Glutamatergic neuron (in vitro differentiated cells): ENCODE data around the gene NAE1. TPM values are rescaled to one million over a fixed set of nuclear protein-coding genes. Genes with fewer than 3 reads are reported as not detected.

Source experiments
- DNase-seq: peaks from one replicate; pipeline ENCODE4 v3.0.0; 2022
- H3K27ac Mint-ChIP-seq: one replicate; pipeline ENCODE4 v1.8.0; 2020; ENCODE audit warnings: mild to moderate bottlenecking, mixed read lengths, inconsistent platforms; ENCODE audit not compliant: unreplicated experiment
- H3K27me3 Mint-ChIP-seq: one replicate; pipeline ENCODE4 v1.8.0; 2020; ENCODE audit warnings: mild to moderate bottlenecking, moderate library complexity, mixed read lengths, inconsistent platforms; ENCODE audit not compliant: unreplicated experiment
- H3K36me3 Mint-ChIP-seq: one replicate; pipeline ENCODE4 v1.8.0; 2020; ENCODE audit warnings: mild to moderate bottlenecking, mixed read lengths, inconsistent platforms; ENCODE audit not compliant: unreplicated experiment
- H3K4me1 Mint-ChIP-seq: one replicate; pipeline ENCODE4 v1.8.0; 2020; ENCODE audit warnings: mild to moderate bottlenecking, low read depth, mixed read lengths, inconsistent platforms; ENCODE audit not compliant: unreplicated experiment
- H3K4me3 Mint-ChIP-seq: one replicate; pipeline ENCODE4 v1.8.0; 2020; ENCODE audit warnings: mild to moderate bottlenecking, mixed read lengths, inconsistent platforms; ENCODE audit not compliant: unreplicated experiment
- H3K9me3 Mint-ChIP-seq: one replicate; pipeline ENCODE4 v1.8.0; 2020; ENCODE audit warnings: mild to moderate bottlenecking, moderate library complexity, mixed read lengths, inconsistent platforms; ENCODE audit not compliant: unreplicated experiment
- CTCF ChIP-seq: fragments of 200-600 bp; sonication (generic); IDR thresholded peaks from one replicate; pipeline ENCODE4 v1.5.0; 2021; ENCODE audit not compliant: partially characterized antibody, unreplicated experiment
- total RNA-seq: library from RNA; stranded (reverse); fragmentation: NEBNext Ultra II Directional; extraction: Animal tissue kit (Norgen Biotek cat#: 25700); gene quantifications from one replicate; pipeline ENCODE4 v1.2.1, GENCODE V29; 2021; ENCODE audit not compliant: unreplicated experiment

The NAE1 gene
- total RNA-seq, 1 donor from 2014 or later: 125 TPM

GRCh38 chr16:66811043-66811442 is 19.7 kb downstream of the NAE1 start:
- Mint-ChIP-seq H3K27ac (no peak overlapping the region), H3K4me1 (no peaks in the 10 kb centered on the region), H3K9me3 (no peaks in the 10 kb centered on the region), H3K36me3 (no peaks in the 10 kb centered on the region), H3K4me3 (no peak overlapping the region), H3K27me3 (no peaks in the 10 kb centered on the region)
- DNase-seq: no peak
- no peak for TF ChIP-seq CTCF

- no peaks in the 10 kb centered on the region for H3K9me3 Mint-ChIP-seq
- DNase-seq: no peak
- no peaks in the 10 kb centered on the region for H3K4me1 Mint-ChIP-seq
- no peak overlapping the region for H3K27ac Mint-ChIP-seq
- no peaks in the 10 kb centered on the region for H3K36me3 Mint-ChIP-seq
- no peaks in the 10 kb centered on the region for H3K27me3 Mint-ChIP-seq
- no peak for TF ChIP-seq CTCF
- no peak overlapping the region for H3K4me3 Mint-ChIP-seq
These were observed 20.4 kb downstream of the NAE1 start for GRCh38 chr16:66810391-66810790.

- Mint-ChIP-seq H3K36me3 (peaks cover 4% of the 10 kb centered on the region), H3K27me3 (no peaks in the 10 kb centered on the region), H3K4me3 (no peak overlapping the region), H3K9me3 (no peaks in the 10 kb centered on the region), H3K27ac (no peak overlapping the region), H3K4me1 (no peaks in the 10 kb centered on the region)
- DNase-seq: no peak
- TF ChIP-seq CTCF: no peak
These were observed 21.0 kb downstream of the NAE1 start for GRCh38 chr16:66809765-66810164.

GRCh38 chr16:66802159-66802558 is 28.6 kb downstream of the NAE1 start:
- H3K27ac Mint-ChIP-seq: no peak overlapping the region
- no peak for TF ChIP-seq CTCF

DNA sequence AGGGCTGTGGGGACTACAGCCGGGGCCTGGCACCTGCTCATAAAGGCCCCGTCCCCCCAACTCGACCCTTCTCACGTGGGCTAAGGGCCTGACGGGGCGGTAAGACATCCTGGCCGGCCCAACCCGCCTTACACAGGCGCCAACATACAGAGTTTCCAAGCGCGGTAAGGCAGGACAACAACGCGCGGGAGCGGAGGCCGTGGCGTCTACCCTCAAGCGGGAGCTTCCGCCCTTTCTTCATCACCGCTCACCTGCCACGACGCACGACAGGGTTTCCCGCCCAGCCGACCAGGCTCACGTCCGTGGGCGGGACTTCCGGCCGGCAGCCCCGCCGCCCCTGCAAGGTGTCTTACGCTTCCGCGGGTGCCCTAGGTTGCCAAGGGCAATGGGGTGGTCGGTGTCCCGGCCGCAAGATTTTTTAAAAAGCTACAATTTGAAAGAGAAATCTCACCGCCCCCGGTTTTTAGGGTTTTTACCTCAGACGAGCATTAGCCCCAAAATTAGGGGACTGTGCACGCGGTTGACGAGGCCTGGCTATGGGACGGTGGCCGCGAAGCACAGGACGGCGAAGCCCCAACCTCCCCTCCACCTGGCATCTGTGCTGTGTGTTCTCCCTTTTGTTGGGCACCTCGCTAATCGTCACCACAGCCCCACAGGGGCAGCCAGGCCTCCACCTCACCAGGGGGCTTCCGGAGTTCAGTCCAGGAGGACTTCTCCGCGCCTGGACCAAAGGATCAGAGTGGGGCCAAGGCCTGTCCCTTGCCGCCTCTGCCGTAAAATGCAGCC is 29.3 kb downstream of the NAE1 start, which contains the start of gene TERB1:
TERB1 (minus strand) TSS at position 265 of the 786 bp plus-strand sequence. CDS start 4,786 bp downstream, outside the sequence.
- Mint-ChIP-seq H3K4me3 (no peak within 1 kb of the TSS), H3K27me3 (no peaks in the 10 kb centered on the region), H3K9me3 (no peaks in the 10 kb centered on the region), H3K36me3 (peaks cover 5% of the 10 kb centered on the region), H3K4me1 (no peaks in the 10 kb centered on the region), H3K27ac (no peak within 1 kb of the TSS)
- TF ChIP-seq CTCF: no peak
- no peak for DNase-seq

More at GRCh38 chr16:66802159-66802558, 28.6 kb downstream of the NAE1 start:
- H3K27me3 Mint-ChIP-seq: no peaks in the 10 kb centered on the region
- H3K4me1 Mint-ChIP-seq: no peaks in the 10 kb centered on the region
- H3K4me3 Mint-ChIP-seq: no peak overlapping the region
- no peak for DNase-seq
- H3K36me3 Mint-ChIP-seq: peaks cover 5% of the 10 kb centered on the region
- no peaks in the 10 kb centered on the region for H3K9me3 Mint-ChIP-seq
